Neuronal stem cell (in vitro differentiated cells): Measurements from ENCODE around the gene ATG12.

Experiments used
- DNase-seq: peaks from one replicate; pipeline ENCODE4 v3.0.0-alpha.2; 2013; ENCODE audit warnings: low spot score
- H2AFZ ChIP-seq: one replicate; pipeline ENCODE4 v1.6.1; 2013; ENCODE audit warnings: mild to moderate bottlenecking, low read length, inconsistent platforms
- H2AK5ac ChIP-seq: 2 replicates; pipeline ENCODE4 v1.6.1; 2013; ENCODE audit warnings: low read depth, mild to moderate bottlenecking, inconsistent platforms, low read length, moderate library complexity, mixed read lengths
- H2BK120ac ChIP-seq: 2 replicates; pipeline ENCODE4 v1.6.1; 2013; ENCODE audit warnings: low read depth, mild to moderate bottlenecking, inconsistent platforms, low read length, moderate library complexity, mixed read lengths
- H2BK12ac ChIP-seq: one replicate; pipeline ENCODE4 v1.6.1; 2013; ENCODE audit warnings: low read length, inconsistent platforms
- H2BK15ac ChIP-seq: 2 replicates; pipeline ENCODE4 v1.6.1; 2013; ENCODE audit warnings: mild to moderate bottlenecking, low read length, inconsistent platforms, mixed read lengths
- H2BK5ac ChIP-seq: one replicate; pipeline ENCODE4 v1.6.1; 2013; ENCODE audit warnings: inconsistent platforms, mild to moderate bottlenecking, low read length, moderate library complexity
- H3K14ac ChIP-seq: one replicate; pipeline ENCODE4 v1.6.1; 2013; ENCODE audit warnings: low read length, inconsistent platforms
- H3K18ac ChIP-seq: 2 replicates; pipeline ENCODE4 v1.6.1; 2013; ENCODE audit warnings: low read length, inconsistent platforms
- H3K23ac ChIP-seq: 2 replicates; pipeline ENCODE4 v1.6.1; 2013; ENCODE audit warnings: low read depth, mild to moderate bottlenecking, mixed read lengths, low read length, inconsistent platforms; ENCODE audit not compliant: poor library complexity
- H3K27ac ChIP-seq: replicated peaks from 3 replicates; pipeline ENCODE4 v1.5.1; 2013; ENCODE audit warnings: low read length, inconsistent platforms
- H3K27me3 ChIP-seq, 3 experiments: 2 replicates each; pipeline ENCODE4 v1.6.1; 2013; ENCODE audit warnings: low read length in 3 of 3, mild to moderate bottlenecking in 2 of 3, inconsistent platforms in 1 of 3, low read depth in 1 of 3, mixed read lengths in 1 of 3, moderate library complexity in 1 of 3; ENCODE audit not compliant: control insufficient read depth in 3 of 3, insufficient read depth in 3 of 3
- H3K36me3 ChIP-seq, 2 donors: replicated peaks in 1 of 2; 2 replicates each; pipeline ENCODE4 v1.6.1; 2013; ENCODE audit warnings: low read length in 2 of 2; ENCODE audit not compliant: control insufficient read depth in 2 of 2, insufficient read depth in 2 of 2
- H3K4ac ChIP-seq: 2 replicates; pipeline ENCODE4 v1.6.1; 2013; ENCODE audit warnings: inconsistent platforms, mild to moderate bottlenecking, low read length, moderate library complexity
- H3K4me1 ChIP-seq, 2 donors: 1 replicate in 1 of 2; 2 replicates in 1 of 2; pipeline ENCODE4 v1.6.1; 2013; ENCODE audit warnings: low read length in 2 of 2, low read depth in 1 of 2; ENCODE audit not compliant: control insufficient read depth in 2 of 2, insufficient read depth in 1 of 2
- H3K4me2 ChIP-seq: one replicate; pipeline ENCODE4 v1.6.1; 2013; ENCODE audit warnings: mild to moderate bottlenecking, low read length, inconsistent platforms; ENCODE audit not compliant: insufficient read depth, poor library complexity, severe bottlenecking
- H3K4me3 ChIP-seq, 2 donors: 2 replicates each; pipeline ENCODE4 v1.5.1; 2013; ENCODE audit warnings: low read length in 2 of 2, mild to moderate bottlenecking in 2 of 2, inconsistent platforms in 1 of 2, moderate library complexity in 1 of 2
- H3K79me1 ChIP-seq: one replicate; pipeline ENCODE4 v1.6.1; 2013; ENCODE audit warnings: low read depth, mild to moderate bottlenecking, inconsistent platforms, low read length, moderate library complexity
- H3K9ac ChIP-seq: one replicate; pipeline ENCODE4 v1.6.1; 2013; ENCODE audit warnings: mild to moderate bottlenecking, low read depth, low read length, inconsistent platforms; ENCODE audit not compliant: poor library complexity
- H3K9me3 ChIP-seq, 2 donors: replicated peaks in 1 of 2; 2 replicates each; pipeline versions ENCODE3 to v1.6.1; 2013; ENCODE audit warnings: low read length in 2 of 2, mild to moderate bottlenecking in 2 of 2, inconsistent platforms in 1 of 2, low read depth in 1 of 2, mixed read lengths in 1 of 2, moderate library complexity in 1 of 2; ENCODE audit not compliant: control insufficient read depth in 2 of 2, insufficient read depth in 1 of 2
- H4K8ac ChIP-seq: one replicate; pipeline ENCODE4 v1.6.1; 2013; ENCODE audit warnings: low read depth, mild to moderate bottlenecking, inconsistent platforms, low read length, moderate library complexity
- H4K91ac ChIP-seq: one replicate; pipeline ENCODE4 v1.6.1; 2013; ENCODE audit warnings: low read length, low read depth, mild to moderate bottlenecking, inconsistent platforms; ENCODE audit not compliant: poor library complexity
- WGBS, 2 donors: extraction: QIAGEN DNeasy Blood & Tissue Kit; methylation state at CpG; one replicate each; pipeline ENCODE4 v1.1.7; 2013; ENCODE audit warnings: missing lambda C conversion rate in 2 of 2, mixed read lengths in 1 of 2; ENCODE audit not compliant: insufficient read length in 2 of 2, insufficient replicate concordance in 1 of 2; ENCODE audit errors: extremely low coverage in 2 of 2; 5-methylcytosine and 5-hydroxymethylcytosine counted together

ATG12 gene

GRCh38 chr5:115843444-115844130, 2.2 kb upstream of the ATG12 start:
- Histone ChIP-seq H3K18ac (no peak overlapping the region), H3K9ac (no peak overlapping the region), H3K36me3 (peaks cover 0 to 3% of the 10 kb centered on the region in 2 donors), H3K9me3 (no peaks in the 10 kb centered on the region), H2BK12ac (no peak overlapping the region), H2AK5ac (no peak overlapping the region), H2AFZ (no peak overlapping the region), H3K27ac (no peak overlapping the region), H3K4me1 (peaks cover 2 to 6% of the 10 kb centered on the region in 2 donors), H2BK5ac (no peak overlapping the region), H3K14ac (no peak overlapping the region), H3K79me1 (no peaks in the 10 kb centered on the region), H2BK15ac (no peak overlapping the region), H4K91ac (no peak overlapping the region), H3K23ac (no peak overlapping the region), H4K8ac (no peak overlapping the region), H3K27me3 (no peaks in the 10 kb centered on the region), H2BK120ac (no peak overlapping the region), H3K4ac (no peak overlapping the region), H3K4me3 (no peak overlapping the region), H3K4me2 (no peak overlapping the region)
- WGBS, 2 donors: no CpG with 5 or more reads among the region's 6 CpGs
- DNase-seq: no peak

GRCh38 chr5:115842952-115843351, 1.6 kb upstream of the ATG12 start:
- Histone ChIP-seq H4K8ac (no peak overlapping the region), H3K14ac (no peak overlapping the region), H3K4me3 (peak overlapping the region in 1 of 2 donors; percentile 64), H3K4me1 (peaks cover 2 to 6% of the 10 kb centered on the region in 2 donors), H3K27me3 (no peaks in the 10 kb centered on the region), H2AK5ac (no peak overlapping the region), H2AFZ (no peak overlapping the region), H3K23ac (no peak overlapping the region), H2BK12ac (no peak overlapping the region), H2BK15ac (no peak overlapping the region), H4K91ac (no peak overlapping the region), H3K18ac (no peak overlapping the region), H2BK5ac (no peak overlapping the region), H2BK120ac (no peak overlapping the region), H3K36me3 (peaks cover 0 to 9% of the 10 kb centered on the region in 2 donors), H3K4me2 (peak overlapping the region; percentile 59), H3K9me3 (no peaks in the 10 kb centered on the region), H3K79me1 (no peaks in the 10 kb centered on the region), H3K9ac (no peak overlapping the region), H3K27ac (no peak overlapping the region), H3K4ac (no peak overlapping the region)
- no peak for DNase-seq
- 100% methylated on average over 1 of the region's 3 CpGs for WGBS, 2 donors

- H3K23ac ChIP-seq: peak overlapping the region; percentile 95
- peak overlapping the region; percentile 87 for H2AFZ ChIP-seq
- no CpG with 5 or more reads among the region's 68 CpGs for WGBS, 2 donors
- peak overlapping the region; percentile 90 for H3K9ac ChIP-seq
- peak overlapping the region; percentile 92 for H3K18ac ChIP-seq
- peaks cover 0 to 15% of the 10 kb centered on the region in 2 donors for H3K36me3 ChIP-seq
- H3K14ac ChIP-seq: peak overlapping the region; percentile 56
- no peak overlapping the region for H3K4ac ChIP-seq
- no peak overlapping the region for H2AK5ac ChIP-seq
- H2BK12ac ChIP-seq: no peak overlapping the region
- no peak for DNase-seq
- H3K4me1 ChIP-seq: peaks cover 2 to 6% of the 10 kb centered on the region in 2 donors
- no peak overlapping the region for H3K27ac ChIP-seq
- peak overlapping the region; percentile 59 for H3K4me2 ChIP-seq
- no peaks in the 10 kb centered on the region for H3K9me3 ChIP-seq
- no peaks in the 10 kb centered on the region for H3K27me3 ChIP-seq
- H4K8ac ChIP-seq: no peak overlapping the region
- no peak overlapping the region for H4K91ac ChIP-seq
- peak overlapping the region; percentile 85 for H2BK15ac ChIP-seq
- no peaks in the 10 kb centered on the region for H3K79me1 ChIP-seq
- no peak overlapping the region for H2BK5ac ChIP-seq
- peak overlapping the region; percentile 64 to 96 for H3K4me3 ChIP-seq
- H2BK120ac ChIP-seq: peak overlapping the region; percentile 81
Observed at GRCh38 chr5:115842089-115842935, 947 bp upstream of the ATG12 start.

- peaks cover 2 to 30% of the 10 kb centered on the region in 2 donors for H3K36me3 ChIP-seq
- no peak overlapping the region for H3K18ac ChIP-seq
- no peak overlapping the region for H2AK5ac ChIP-seq
- no peaks in the 10 kb centered on the region for H3K27me3 ChIP-seq
- H3K4me1 ChIP-seq: peaks cover 2 to 6% of the 10 kb centered on the region in 2 donors
- H3K79me1 ChIP-seq: no peaks in the 10 kb centered on the region
- no peak overlapping the region for H3K9ac ChIP-seq
- no peak overlapping the region for H4K91ac ChIP-seq
- no peak overlapping the region for H3K23ac ChIP-seq
- DNase-seq: no peak
- no peak overlapping the region for H2BK5ac ChIP-seq
- H2BK120ac ChIP-seq: no peak overlapping the region
- WGBS, 2 donors: no CpG with 5 or more reads among the region's 5 CpGs
- no peak overlapping the region for H2BK15ac ChIP-seq
- peak overlapping the region; percentile 87 for H2AFZ ChIP-seq
- peak overlapping the region; percentile 64 to 86 for H3K4me3 ChIP-seq
- no peak overlapping the region for H2BK12ac ChIP-seq
- H3K4ac ChIP-seq: no peak overlapping the region
- H3K9me3 ChIP-seq: no peaks in the 10 kb centered on the region
- H3K27ac ChIP-seq: no peak overlapping the region
- no peak overlapping the region for H4K8ac ChIP-seq
- no peak overlapping the region for H3K14ac ChIP-seq
- peak overlapping the region; percentile 55 for H3K4me2 ChIP-seq
Observed at GRCh38 chr5:115840873-115841272, 492 bp downstream of the ATG12 start.
